ENCODE results near the gene CTIF.

CTIF gene

GRCh38 chr18:48781988-48782363 is 243.1 kb downstream of the CTIF start:
- Histone ChIP-seq H3K4me3 (ENCODE audit: low read depth in 1 of 2, low read length in 1 of 2) (no peak overlapping the region), H3K27me3 (peaks cover 29% of the 10 kb centered on the region), H3K9me3 (no peaks in the 10 kb centered on the region), H3K4me1 (ENCODE audit: control insufficient read depth in 1 of 2, insufficient read depth in 1 of 2, low read depth in 1 of 2, low read length in 1 of 2) (no peaks in the 10 kb centered on the region), H3K27ac (no peak overlapping the region), H3K36me3 (no peaks in the 10 kb centered on the region)
- TF ChIP-seq CTCF (IDR thresholded peaks at IDR 0.05): no peak

- no peak for TF ChIP-seq CTCF (IDR thresholded peaks at IDR 0.05)
- H3K9me3 ChIP-seq: no peaks in the 10 kb centered on the region
- H3K27me3 ChIP-seq: peaks cover 29% of the 10 kb centered on the region
- H3K27ac ChIP-seq: no peak overlapping the region
- H3K36me3 ChIP-seq: no peaks in the 10 kb centered on the region
- H3K4me1 ChIP-seq (ENCODE audit: control insufficient read depth in 1 of 2, insufficient read depth in 1 of 2, low read depth in 1 of 2, low read length in 1 of 2): no peaks in the 10 kb centered on the region
- H3K4me3 ChIP-seq (ENCODE audit: low read depth in 1 of 2, low read length in 1 of 2): no peak overlapping the region
Measured at GRCh38 chr18:48782381-48782861, 243.6 kb downstream of the CTIF start.

GRCh38 chr18:48783616-48784520 is 245.0 kb downstream of the CTIF start:
- no peak overlapping the region for H3K27ac ChIP-seq
- H3K9me3 ChIP-seq: no peaks in the 10 kb centered on the region
- no peak for TF ChIP-seq CTCF (IDR thresholded peaks at IDR 0.05)
- peaks cover 29% of the 10 kb centered on the region for H3K27me3 ChIP-seq
- H3K36me3 ChIP-seq: no peaks in the 10 kb centered on the region
- no peaks in the 10 kb centered on the region for H3K4me1 ChIP-seq (ENCODE audit: control insufficient read depth in 1 of 2, insufficient read depth in 1 of 2, low read depth in 1 of 2, low read length in 1 of 2)
- H3K4me3 ChIP-seq (ENCODE audit: low read depth in 1 of 2, low read length in 1 of 2): no peak overlapping the region

- Histone ChIP-seq H3K27ac (no peak overlapping the region), H3K4me1 (ENCODE audit: control insufficient read depth in 1 of 2, insufficient read depth in 1 of 2, low read depth in 1 of 2, low read length in 1 of 2) (no peaks in the 10 kb centered on the region), H3K9me3 (no peaks in the 10 kb centered on the region), H3K36me3 (no peaks in the 10 kb centered on the region), H3K4me3 (ENCODE audit: low read depth in 1 of 2, low read length in 1 of 2) (no peak overlapping the region), H3K27me3 (peaks cover 29% of the 10 kb centered on the region)
- TF ChIP-seq CTCF (IDR thresholded peaks at IDR 0.05): no peak
Measured at GRCh38 chr18:48784656-48785055, 245.8 kb downstream of the CTIF start.

GRCh38 chr18:48785091-48785614 is 246.3 kb downstream of the CTIF start:
- no peak overlapping the region for H3K27ac ChIP-seq
- H3K4me3 ChIP-seq (ENCODE audit: low read depth in 1 of 2, low read length in 1 of 2): no peak overlapping the region
- no peaks in the 10 kb centered on the region for H3K9me3 ChIP-seq
- no peaks in the 10 kb centered on the region for H3K4me1 ChIP-seq (ENCODE audit: control insufficient read depth in 1 of 2, insufficient read depth in 1 of 2, low read depth in 1 of 2, low read length in 1 of 2)
- peaks cover 24% of the 10 kb centered on the region for H3K27me3 ChIP-seq
- no peaks in the 10 kb centered on the region for H3K36me3 ChIP-seq
- TF ChIP-seq CTCF (IDR thresholded peaks at IDR 0.05): no peak
